ENCODE results near the gene DLST.

The DLST gene

DNA sequence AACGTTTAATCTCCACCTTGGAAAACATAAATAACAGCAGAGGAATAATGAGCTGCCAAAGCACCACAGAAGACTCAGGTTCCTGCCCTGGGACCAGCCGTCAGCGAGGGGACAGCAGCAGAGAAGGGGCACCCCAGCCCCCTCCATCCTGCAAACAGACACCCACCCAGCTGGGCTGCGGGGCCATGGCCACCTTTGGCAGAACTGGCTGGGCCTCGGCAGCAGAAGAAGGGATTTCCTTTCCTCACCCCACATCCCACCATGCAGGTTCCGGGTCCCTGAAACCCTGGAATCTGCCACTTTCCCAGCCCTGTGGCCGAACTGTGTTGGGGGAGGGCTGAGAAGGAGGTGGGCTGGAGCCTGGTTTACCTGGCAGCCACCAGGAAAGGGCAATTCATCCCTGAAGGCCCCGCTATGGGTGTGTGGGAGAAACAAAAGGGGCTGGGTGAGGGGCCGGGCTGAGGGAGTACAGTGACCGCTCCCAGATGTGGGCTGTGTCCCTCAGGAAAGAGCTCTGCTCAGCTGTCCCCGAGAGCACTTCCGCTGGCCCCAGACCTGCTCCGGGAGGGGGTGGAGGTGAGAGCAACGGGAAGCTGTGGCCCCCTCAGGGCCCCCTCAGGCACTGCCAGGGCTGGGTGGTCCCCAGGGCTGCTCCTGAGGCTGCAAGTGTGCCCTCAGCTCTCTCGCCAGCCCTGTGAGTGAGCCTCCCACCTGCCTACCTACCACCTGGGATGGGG is 69.9 kb downstream of the DLST start:
- H3K27ac ChIP-seq = no peak overlapping the region
- no peak for DNase-seq (ENCODE audit: low read depth, low spot score)

DNA sequence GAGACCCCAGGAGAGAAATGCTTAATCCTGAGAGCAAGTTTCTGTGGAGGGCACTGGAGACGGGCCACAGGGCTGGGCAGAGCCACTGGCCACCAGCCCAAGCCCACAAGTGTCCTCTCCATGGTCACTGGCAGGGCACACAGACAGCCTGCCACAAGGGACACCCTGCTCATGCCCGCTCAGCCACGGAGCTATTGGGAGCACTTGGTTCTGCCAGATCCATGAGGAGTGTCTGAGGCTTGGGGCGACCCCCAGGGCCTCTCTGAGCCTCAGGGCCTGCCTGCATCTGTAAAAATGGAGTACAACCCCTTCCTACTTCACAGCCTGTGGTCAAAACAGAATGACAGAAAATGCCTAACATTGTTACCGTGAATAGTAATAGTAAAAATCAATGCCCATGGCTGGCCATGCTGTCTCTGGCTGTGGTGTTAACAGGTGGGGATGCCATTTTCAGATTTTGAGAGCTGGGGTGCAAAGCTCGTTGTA is 70.5 kb downstream of the DLST start:
- DNase-seq (ENCODE audit: low read depth, low spot score) = no peak
- H3K27ac ChIP-seq = no peak overlapping the region

DNA sequence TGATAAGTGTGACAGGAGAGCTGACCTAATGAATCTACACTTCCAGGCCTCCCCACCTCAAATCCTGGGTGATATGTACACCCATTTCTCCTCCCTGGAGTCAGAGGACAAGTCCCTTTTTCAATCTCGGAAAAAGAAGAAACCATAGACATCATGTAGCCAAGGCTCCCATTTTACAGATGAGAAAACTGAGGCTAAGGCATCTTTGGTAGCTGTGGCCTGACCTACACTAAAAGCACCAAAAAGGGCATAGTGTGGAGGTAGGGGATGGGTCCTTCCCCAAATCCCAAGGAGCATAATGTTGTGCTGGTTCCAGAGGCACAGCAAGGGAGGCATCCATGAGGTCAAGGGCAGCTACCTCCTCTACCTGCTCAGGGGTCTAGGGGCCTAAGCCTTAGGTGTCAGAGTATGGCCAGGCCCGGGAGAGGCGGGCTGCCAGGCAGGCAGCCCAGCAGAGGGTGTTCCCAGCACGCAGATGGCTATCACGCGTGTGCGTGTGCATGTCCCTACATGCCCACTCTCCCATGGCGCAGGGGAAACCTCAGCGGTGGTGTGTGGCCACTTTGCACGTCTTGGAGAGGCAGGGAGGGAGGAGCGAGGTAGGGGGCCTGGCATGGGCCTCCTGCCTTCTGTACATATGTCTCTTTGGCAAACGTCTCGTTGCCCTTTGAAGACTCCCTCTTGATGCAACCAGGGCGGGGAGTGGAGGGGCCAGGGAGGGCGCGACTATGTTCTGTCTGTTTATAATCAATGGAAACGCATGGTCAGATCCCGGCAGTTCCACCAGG is 71.2 kb downstream of the DLST start:
- peak; percentile 48 for DNase-seq (ENCODE audit: low read depth, low spot score)
- no peak overlapping the region for H3K27ac ChIP-seq
